GM19372 (cell line): ENCODE measurements around the gene C10orf95.

ENCODE experiments used
- ATAC-seq: cut with Tn5 transposase; IDR thresholded peaks from one replicate; pipeline ENCODE4 v1.9.1; 2021; ENCODE audit warnings: mild to moderate bottlenecking, low read depth, moderate library complexity; ENCODE audit not compliant: unreplicated experiment

C10orf95 gene

GRCh38 chr10:102435529-102436233 is 15.7 kb downstream of the C10orf95 start:
- ATAC-seq, result no peak

- no peak for ATAC-seq
These were observed 16.2 kb downstream of the C10orf95 start for GRCh38 chr10:102435133-102435497.

- no peak for ATAC-seq
These were observed 16.8 kb downstream of the C10orf95 start for GRCh38 chr10:102434394-102435132.

GRCh38 chr10:102433619-102434046 is 17.7 kb downstream of the C10orf95 start:
- ATAC-seq, result no peak

- ATAC-seq, result peak; percentile 84
These were observed 19.0 kb downstream of the C10orf95 start, which contains the start of gene CUEDC2 for GRCh38 chr10:102432162-102432950. CUEDC2 (minus strand) TSS chr10:102432574; CDS start chr10:102425188, 7,386 bp downstream.

- ATAC-seq, result no peak
These were observed 19.8 kb downstream of the C10orf95 start for GRCh38 chr10:102431452-102432124.

- ATAC-seq, result no peak
These were observed 21.9 kb downstream of the C10orf95 start for GRCh38 chr10:102429468-102429867.

GRCh38 chr10:102426803-102427287 is 24.5 kb downstream of the C10orf95 start:
- no peak for ATAC-seq

GRCh38 chr10:102425444-102425843 is 25.9 kb downstream of the C10orf95 start:
- no peak for ATAC-seq

GRCh38 chr10:102424916-102425315 is 26.4 kb downstream of the C10orf95 start:
- no peak for ATAC-seq

GRCh38 chr10:102424145-102424544 is 27.2 kb downstream of the C10orf95 start:
- ATAC-seq, result no peak

- no peak for ATAC-seq
These were observed 27.9 kb downstream of the C10orf95 start for GRCh38 chr10:102423372-102423968.

GRCh38 chr10:102422545-102423129 is 28.7 kb downstream of the C10orf95 start:
- ATAC-seq, result no peak

GRCh38 chr10:102421757-102422512 is 29.4 kb downstream of the C10orf95 start:
- ATAC-seq, result no peak

GRCh38 chr10:102421507-102421756 is 29.9 kb downstream of the C10orf95 start:
- peak; percentile 3 for ATAC-seq

- ATAC-seq, result peak; percentile 71
These were observed 30.4 kb downstream of the C10orf95 start, which contains the start of gene FBXL15 for GRCh38 chr10:102420714-102421506. FBXL15 (plus strand) TSS chr10:102420836; CDS start chr10:102421130, 294 bp downstream.

GRCh38 chr10:102420181-102420713 is 31.1 kb downstream of the C10orf95 start:
- ATAC-seq, result no peak
